GM23338 (cell line): Measurements from ENCODE around the gene CDKN1C. TPM values are rescaled to one million over a fixed set of nuclear protein-coding genes. Genes with fewer than 3 reads are reported as not detected.

ENCODE experiments used
- ATAC-seq: fragments of 200-7000 bp; cut with Tn5 transposase; 3 replicates; pipeline ENCODE4 v1.9.1; 2020
- DNase-seq: peaks from one replicate; pipeline ENCODE4 v3.0.0-alpha.2; 2015; ENCODE audit warnings: low spot score
- H2AFZ ChIP-seq: fragments of 200-600 bp; sonication (generic); 2 replicates; pipeline ENCODE4 v1.8.0; 2016; ENCODE audit warnings: antibody characterized with exemption, mild to moderate bottlenecking, moderate library complexity
- H3F3A ChIP-seq: fragments of 200-600 bp; sonication (generic); replicated peaks from 2 replicates; pipeline ENCODE4 v1.8.0; 2017; ENCODE audit warnings: antibody characterized with exemption, mixed run types, low read depth
- H3K27ac ChIP-seq: fragments of 200-600 bp; sonication (generic); 2 replicates; pipeline ENCODE4 v1.6.1; 2016; ENCODE audit warnings: low read depth
- H3K27me3 ChIP-seq: fragments of 200-600 bp; sonication (generic); 2 replicates; pipeline ENCODE4 v1.8.0; 2016; ENCODE audit warnings: mild to moderate bottlenecking, mixed run types, moderate library complexity; ENCODE audit not compliant: insufficient read depth
- H3K36me3 ChIP-seq: fragments of 200-600 bp; sonication (generic); 2 replicates; pipeline ENCODE4 v1.8.0; 2016; ENCODE audit warnings: mild to moderate bottlenecking; ENCODE audit not compliant: insufficient read depth
- H3K4me1 ChIP-seq: fragments of 200-600 bp; sonication (generic); 2 replicates; pipeline ENCODE4 v1.8.0; 2016; ENCODE audit warnings: mild to moderate bottlenecking, moderate library complexity; ENCODE audit not compliant: insufficient read depth
- H3K4me2 ChIP-seq: fragments of 200-600 bp; sonication (generic); 2 replicates; pipeline ENCODE4 v1.7.1; 2017; ENCODE audit warnings: mixed run types
- H3K4me3 ChIP-seq: fragments of 200-600 bp; sonication (generic); 2 replicates; pipeline ENCODE4 v1.6.1; 2016; ENCODE audit warnings: mixed run types
- H3K79me2 ChIP-seq: fragments of 200-600 bp; sonication (generic); replicated peaks from 2 replicates; pipeline ENCODE4 v1.8.0; 2017; ENCODE audit warnings: mild to moderate bottlenecking; ENCODE audit not compliant: insufficient read depth
- H3K9me2 ChIP-seq: fragments of 200-600 bp; sonication (generic); 2 replicates; pipeline ENCODE4 v1.8.0; 2017; ENCODE audit not compliant: insufficient read depth
- H4K20me1 ChIP-seq: fragments of 200-600 bp; sonication (generic); replicated peaks from 2 replicates; pipeline ENCODE4 v1.8.0; 2017; ENCODE audit warnings: mild to moderate bottlenecking; ENCODE audit not compliant: insufficient read depth
- H3K27ac Mint-ChIP-seq: 2 replicates; pipeline ENCODE4 v1.8.0; 2020; ENCODE audit warnings: inconsistent platforms, mild to moderate bottlenecking, moderate library complexity, mixed read lengths
- H3K27me3 Mint-ChIP-seq: 3 replicates; pipeline ENCODE4 v1.8.0; 2022; ENCODE audit warnings: low read depth, mild to moderate bottlenecking, moderate library complexity, mixed read lengths, inconsistent platforms; ENCODE audit not compliant: insufficient read depth, poor library complexity
- H3K36me3 Mint-ChIP-seq: 3 replicates; pipeline ENCODE4 v1.8.0; 2021; ENCODE audit warnings: low read depth, mild to moderate bottlenecking, inconsistent platforms, moderate library complexity, mixed read lengths
- H3K4me1 Mint-ChIP-seq: 3 replicates; pipeline ENCODE4 v1.8.0; 2020; ENCODE audit warnings: mild to moderate bottlenecking, inconsistent platforms, mixed read lengths
- H3K4me3 Mint-ChIP-seq: 3 replicates; pipeline ENCODE4 v1.8.0; 2021; ENCODE audit warnings: moderate library complexity, mild to moderate bottlenecking, inconsistent platforms, mixed read lengths
- H3K9me3 Mint-ChIP-seq: 3 replicates; pipeline ENCODE4 v1.8.0; 2020; ENCODE audit warnings: moderate library complexity, mild to moderate bottlenecking, inconsistent platforms, mixed read lengths
- CREB1 ChIP-seq: fragments of 250-450 bp; sonication (Bioruptor Pico); IDR thresholded peaks from 2 replicates; pipeline ENCODE4 v1.5.0; 2020; ENCODE audit warnings: low read depth, mild to moderate bottlenecking, moderate library complexity
- EZH2 ChIP-seq: fragments of 200-600 bp; sonication (generic); IDR thresholded peaks from one replicate; pipeline ENCODE4 v1.8.0; 2017; ENCODE audit warnings: antibody characterized with exemption, mild to moderate bottlenecking, low read depth; ENCODE audit not compliant: unreplicated experiment
- NANOG ChIP-seq: IDR thresholded peaks from 2 replicates; pipeline ENCODE4 v1.6.1; 2016; ENCODE audit warnings: antibody characterized with exemption, borderline replicate concordance
- polyA plus RNA-seq: library from polyadenylated mRNA; unstranded; fragments of >200 nt; fragmentation: Nextera tagmentation; extraction: Ambion mirVana; gene quantifications from 2 replicates; pipeline ENCODE4 v1.2.1, GENCODE V29; 2016
- total RNA-seq: library from RNA; depleted of rRNA; stranded (reverse); fragments of >200 nt; shearing (Covaris generic); gene quantifications from 2 replicates; pipeline ENCODE4 v1.2.3, GENCODE V29; 2014
- TF ChIP-seq, protein P1 (sequence below), 2 experiments: fragments of 200-600 bp in 1 of 2; sonication (generic) in 1 of 2; conservative IDR thresholded peaks; 2 replicates each; pipeline versions ENCODE4 v1.5.1 to v1.6.1; 2016 to 2017; ENCODE audit warnings: antibody characterized with exemption in 2 of 2, low read depth in 2 of 2, mild to moderate bottlenecking in 2 of 2, moderate library complexity in 1 of 2
- TF ChIP-seq, protein P2 (sequence below): IDR thresholded peaks from one replicate; pipeline ENCODE4 v1.6.1; 2018; ENCODE audit warnings: antibody characterized with exemption; ENCODE audit not compliant: unreplicated experiment
- TF ChIP-seq, protein P3 (sequence below): IDR thresholded peaks from 2 replicates; pipeline ENCODE4 v1.6.1; 2016; ENCODE audit warnings: antibody characterized with exemption

Gene CDKN1C
- total and polyA plus RNA-seq, 2 experiments from 2014 or later, result 19.3 to 23.5 TPM

DNA sequence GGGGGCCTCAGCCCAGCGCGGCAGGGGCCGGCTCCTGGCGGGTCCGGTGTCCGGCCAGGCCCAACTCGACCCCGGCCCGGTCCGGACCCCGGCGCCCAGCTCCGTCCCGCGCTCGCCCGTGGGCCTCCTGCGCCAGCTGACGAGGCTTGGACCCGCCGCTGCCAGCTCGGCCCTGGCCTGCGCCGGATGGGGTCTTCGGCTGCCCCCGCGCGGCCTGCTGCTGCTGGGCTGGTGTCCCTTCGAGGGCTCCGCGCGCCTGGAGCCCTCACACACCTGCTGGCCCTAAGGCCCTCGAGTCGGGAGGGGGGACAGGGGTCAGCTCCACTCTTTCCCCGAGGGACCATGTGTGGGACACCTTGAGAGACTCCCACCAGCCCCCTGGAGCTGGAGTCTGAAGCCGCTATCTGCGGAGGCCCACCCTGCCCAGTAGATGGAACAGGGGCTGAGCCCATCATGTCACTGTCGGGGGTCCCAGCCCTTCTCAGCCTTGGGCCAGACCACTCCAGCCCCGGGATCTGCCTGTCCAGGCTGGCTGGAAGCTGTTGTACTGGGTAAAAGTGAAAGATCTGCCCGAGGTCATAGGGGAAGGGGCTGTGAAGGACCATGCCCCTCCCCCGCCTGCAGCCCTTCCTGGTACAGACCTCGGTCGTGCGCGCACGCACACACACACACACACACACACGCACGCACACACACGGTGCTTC, 768 bp upstream of the CDKN1C start:
- 0 out of 3 replicates have a peak, but pooled peaks cover 2% of the 10 kb centered on the region for H3K9me3 Mint-ChIP-seq
- H3K36me3 Mint-ChIP-seq, result peaks cover 6% of the 10 kb centered on the region; the same call in 2 of the 3 replicates
- H3K36me3 ChIP-seq, result no peaks in the 10 kb centered on the region
- DNase-seq, result peak; percentile 65
- peaks cover 36% of the 10 kb centered on the region for H3K4me1 ChIP-seq
- peaks cover 49% of the 10 kb centered on the region for H3K27me3 Mint-ChIP-seq
- peak; percentile 6 for ATAC-seq
- peaks cover 62% of the 10 kb centered on the region for H3K27me3 ChIP-seq
- no peak overlapping the region for H2AFZ ChIP-seq
- H4K20me1 ChIP-seq, result peaks cover 5% of the 10 kb centered on the region; the same call in 1 of the 2 replicates
- H3K4me1 Mint-ChIP-seq, result peaks cover 23% of the 10 kb centered on the region
- peak overlapping the region; percentile 72 for H3K4me2 ChIP-seq
- no peaks in the 10 kb centered on the region for H3K9me2 ChIP-seq
- no peak overlapping the region for H3K27ac ChIP-seq
- peaks cover 15% of the 10 kb centered on the region; the same call in 1 of the 2 replicates for H3F3A ChIP-seq
- peak overlapping the region; percentile 8; the same call in 2 of the 3 replicates for H3K4me3 Mint-ChIP-seq
- peak overlapping the region; percentile 43; the same call in 1 of the 2 replicates for H3K4me3 ChIP-seq
- no peak for TF ChIP-seq NANOG
- TF ChIP-seq, protein P1, sequence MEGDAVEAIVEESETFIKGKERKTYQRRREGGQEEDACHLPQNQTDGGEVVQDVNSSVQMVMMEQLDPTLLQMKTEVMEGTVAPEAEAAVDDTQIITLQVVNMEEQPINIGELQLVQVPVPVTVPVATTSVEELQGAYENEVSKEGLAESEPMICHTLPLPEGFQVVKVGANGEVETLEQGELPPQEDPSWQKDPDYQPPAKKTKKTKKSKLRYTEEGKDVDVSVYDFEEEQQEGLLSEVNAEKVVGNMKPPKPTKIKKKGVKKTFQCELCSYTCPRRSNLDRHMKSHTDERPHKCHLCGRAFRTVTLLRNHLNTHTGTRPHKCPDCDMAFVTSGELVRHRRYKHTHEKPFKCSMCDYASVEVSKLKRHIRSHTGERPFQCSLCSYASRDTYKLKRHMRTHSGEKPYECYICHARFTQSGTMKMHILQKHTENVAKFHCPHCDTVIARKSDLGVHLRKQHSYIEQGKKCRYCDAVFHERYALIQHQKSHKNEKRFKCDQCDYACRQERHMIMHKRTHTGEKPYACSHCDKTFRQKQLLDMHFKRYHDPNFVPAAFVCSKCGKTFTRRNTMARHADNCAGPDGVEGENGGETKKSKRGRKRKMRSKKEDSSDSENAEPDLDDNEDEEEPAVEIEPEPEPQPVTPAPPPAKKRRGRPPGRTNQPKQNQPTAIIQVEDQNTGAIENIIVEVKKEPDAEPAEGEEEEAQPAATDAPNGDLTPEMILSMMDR (conservative IDR thresholded peaks at IDR 0.05; ENCODE audit: low read depth in 2 of 2), result peak; percentile 22 to 67; a peak in 3 of 4 replicates
- H3K79me2 ChIP-seq, result no peaks in the 10 kb centered on the region
- H3K27ac Mint-ChIP-seq, result no peak overlapping the region; the same call in 1 of the 2 replicates

DNA sequence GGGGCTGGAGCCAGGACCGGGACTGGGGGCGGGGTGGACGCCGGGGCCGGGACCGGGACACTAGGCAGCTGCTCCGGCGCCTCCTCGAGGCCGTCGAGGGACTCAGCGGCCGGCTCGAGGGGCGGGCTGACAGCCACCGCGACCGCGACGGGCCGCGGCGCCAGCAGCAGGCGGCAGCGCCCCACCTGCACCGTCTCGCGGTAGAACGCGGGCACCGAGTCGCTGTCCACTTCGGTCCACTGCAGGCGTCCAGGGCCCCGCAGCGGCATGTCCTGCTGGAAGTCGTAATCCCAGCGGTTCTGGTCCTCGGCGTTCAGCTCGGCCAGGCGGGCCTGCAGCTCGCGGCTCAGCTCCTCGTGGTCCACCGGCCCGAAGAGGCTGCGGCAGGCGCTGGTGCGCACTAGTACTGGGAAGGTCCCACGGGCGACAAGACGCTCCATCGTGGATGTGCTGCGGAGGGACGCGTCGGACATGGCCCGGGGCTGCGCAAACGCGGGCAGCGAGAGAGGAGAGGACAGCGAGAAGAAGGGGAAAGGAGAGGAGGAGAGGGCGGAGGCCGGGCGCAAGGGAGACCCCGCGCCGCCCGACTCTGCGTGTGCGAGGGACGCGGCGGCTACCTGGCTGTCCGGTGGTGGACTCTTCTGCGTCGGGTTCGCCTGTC, 428 bp downstream of the CDKN1C start:
- H3K4me3 ChIP-seq, result peak overlapping the region; percentile 64
- H3K36me3 ChIP-seq, result no peaks in the 10 kb centered on the region
- H4K20me1 ChIP-seq, result peaks cover 5% of the 10 kb centered on the region; the same call in 1 of the 2 replicates
- H3F3A ChIP-seq, result peaks cover 15% of the 10 kb centered on the region; the same call in 1 of the 2 replicates
- H3K4me3 Mint-ChIP-seq, result peak overlapping the region; percentile 80
- H3K9me3 Mint-ChIP-seq, result 0 out of 3 replicates have a peak, but pooled peaks cover 2% of the 10 kb centered on the region
- no peaks in the 10 kb centered on the region for H3K9me2 ChIP-seq
- H3K4me2 ChIP-seq, result peak overlapping the region; percentile 86
- H2AFZ ChIP-seq, result peak overlapping the region; percentile 47; the same call in 1 of the 2 replicates
- ATAC-seq, result peak; percentile 14
- no peak overlapping the region for H3K27ac ChIP-seq
- no peaks in the 10 kb centered on the region for H3K79me2 ChIP-seq
- H3K36me3 Mint-ChIP-seq, result peaks cover 6% of the 10 kb centered on the region; the same call in 2 of the 3 replicates
- peaks cover 27% of the 10 kb centered on the region for H3K4me1 ChIP-seq
- H3K27me3 ChIP-seq, result peaks cover 72% of the 10 kb centered on the region
- H3K4me1 Mint-ChIP-seq, result peaks cover 23% of the 10 kb centered on the region
- no peak overlapping the region for H3K27ac Mint-ChIP-seq
- H3K27me3 Mint-ChIP-seq, result peaks cover 51% of the 10 kb centered on the region
- DNase-seq, result peak; percentile 73
- TF ChIP-seq, protein P2, sequence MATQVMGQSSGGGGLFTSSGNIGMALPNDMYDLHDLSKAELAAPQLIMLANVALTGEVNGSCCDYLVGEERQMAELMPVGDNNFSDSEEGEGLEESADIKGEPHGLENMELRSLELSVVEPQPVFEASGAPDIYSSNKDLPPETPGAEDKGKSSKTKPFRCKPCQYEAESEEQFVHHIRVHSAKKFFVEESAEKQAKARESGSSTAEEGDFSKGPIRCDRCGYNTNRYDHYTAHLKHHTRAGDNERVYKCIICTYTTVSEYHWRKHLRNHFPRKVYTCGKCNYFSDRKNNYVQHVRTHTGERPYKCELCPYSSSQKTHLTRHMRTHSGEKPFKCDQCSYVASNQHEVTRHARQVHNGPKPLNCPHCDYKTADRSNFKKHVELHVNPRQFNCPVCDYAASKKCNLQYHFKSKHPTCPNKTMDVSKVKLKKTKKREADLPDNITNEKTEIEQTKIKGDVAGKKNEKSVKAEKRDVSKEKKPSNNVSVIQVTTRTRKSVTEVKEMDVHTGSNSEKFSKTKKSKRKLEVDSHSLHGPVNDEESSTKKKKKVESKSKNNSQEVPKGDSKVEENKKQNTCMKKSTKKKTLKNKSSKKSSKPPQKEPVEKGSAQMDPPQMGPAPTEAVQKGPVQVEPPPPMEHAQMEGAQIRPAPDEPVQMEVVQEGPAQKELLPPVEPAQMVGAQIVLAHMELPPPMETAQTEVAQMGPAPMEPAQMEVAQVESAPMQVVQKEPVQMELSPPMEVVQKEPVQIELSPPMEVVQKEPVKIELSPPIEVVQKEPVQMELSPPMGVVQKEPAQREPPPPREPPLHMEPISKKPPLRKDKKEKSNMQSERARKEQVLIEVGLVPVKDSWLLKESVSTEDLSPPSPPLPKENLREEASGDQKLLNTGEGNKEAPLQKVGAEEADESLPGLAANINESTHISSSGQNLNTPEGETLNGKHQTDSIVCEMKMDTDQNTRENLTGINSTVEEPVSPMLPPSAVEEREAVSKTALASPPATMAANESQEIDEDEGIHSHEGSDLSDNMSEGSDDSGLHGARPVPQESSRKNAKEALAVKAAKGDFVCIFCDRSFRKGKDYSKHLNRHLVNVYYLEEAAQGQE, result no peak
- TF ChIP-seq, protein P3, sequence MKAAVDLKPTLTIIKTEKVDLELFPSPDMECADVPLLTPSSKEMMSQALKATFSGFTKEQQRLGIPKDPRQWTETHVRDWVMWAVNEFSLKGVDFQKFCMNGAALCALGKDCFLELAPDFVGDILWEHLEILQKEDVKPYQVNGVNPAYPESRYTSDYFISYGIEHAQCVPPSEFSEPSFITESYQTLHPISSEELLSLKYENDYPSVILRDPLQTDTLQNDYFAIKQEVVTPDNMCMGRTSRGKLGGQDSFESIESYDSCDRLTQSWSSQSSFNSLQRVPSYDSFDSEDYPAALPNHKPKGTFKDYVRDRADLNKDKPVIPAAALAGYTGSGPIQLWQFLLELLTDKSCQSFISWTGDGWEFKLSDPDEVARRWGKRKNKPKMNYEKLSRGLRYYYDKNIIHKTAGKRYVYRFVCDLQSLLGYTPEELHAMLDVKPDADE, result no peak; the same call in 1 of the 2 replicates
- TF ChIP-seq CREB1 (no peak), EZH2 (peak; percentile 43)
- TF ChIP-seq, protein P1 (conservative IDR thresholded peaks at IDR 0.05; ENCODE audit: low read depth in 2 of 2), result peak in 1 of 2 experiments; percentile 59; a peak in 2 of 4 replicates
